GM12801 (cell line): ENCODE results near the gene SLC24A3.

Experiments used
- CTCF ChIP-seq: IDR thresholded peaks from one replicate; pipeline ENCODE4 v1.5.1; 2011; ENCODE audit warnings: control low read depth; ENCODE audit not compliant: insufficient read length; ENCODE audit errors: extremely low read depth

SLC24A3 gene

GRCh38 chr20:19699180-19699971 lies 486.9 kb downstream of the SLC24A3 start:
- no peak for TF ChIP-seq CTCF

GRCh38 chr20:19701429-19701828 lies 489.0 kb downstream of the SLC24A3 start:
- TF ChIP-seq CTCF, result no peak

- no peak for TF ChIP-seq CTCF
Observed at GRCh38 chr20:19706463-19706862, 494.0 kb downstream of the SLC24A3 start.

- TF ChIP-seq CTCF, result no peak
Observed at GRCh38 chr20:19709635-19710335, 497.3 kb downstream of the SLC24A3 start.

- no peak for TF ChIP-seq CTCF
Observed at GRCh38 chr20:19710336-19711120, 498.1 kb downstream of the SLC24A3 start.

GRCh38 chr20:19711126-19711525 lies 498.7 kb downstream of the SLC24A3 start:
- no peak for TF ChIP-seq CTCF

GRCh38 chr20:19712721-19713260 lies 500.3 kb downstream of the SLC24A3 start:
- no peak for TF ChIP-seq CTCF
